PC-3 (cell line): ENCODE measurements around the gene SORBS2.

ENCODE experiments used
- CTCF ChIP-seq: fragments of 300-600 bp; sonication (generic); conservative IDR thresholded peaks from 2 replicates; pipeline ENCODE4 v1.5.1; 2017; ENCODE audit warnings: antibody characterized with exemption, low read depth, mild to moderate bottlenecking, low read length
- EZH2 ChIP-seq: fragments of 300-600 bp; sonication (generic); IDR thresholded peaks from one replicate; pipeline ENCODE4 v1.6.1; 2017; ENCODE audit warnings: antibody characterized with exemption, mild to moderate bottlenecking, low read length; ENCODE audit not compliant: unreplicated experiment

GRCh38 chr4:185817403-185817818 lies 5.4 kb upstream of the SORBS2 start:
- TF ChIP-seq CTCF, result no peak
- no peak for TF ChIP-seq EZH2
